Transverse colon (tissue), 4 donors: ENCODE results near the gene TBATA.

Source experiments
- POLR2AphosphoS5 ChIP-seq, 3 donors: sonication (generic); formaldehyde crosslinking; IDR thresholded peaks; one replicate each; pipeline ENCODE4 v1.6.1; 2016; ENCODE audit warnings: antibody characterized with exemption in 3 of 3
- TF ChIP-seq, protein P1 (sequence below), 5 experiments: fragments of 200-600 bp in 3 of 5; fragments of 450-650 bp in 2 of 5; sonication (generic) in 3 of 5; IDR thresholded peaks; 1 replicate in 2 of 5; 2 replicates in 3 of 5; pipeline ENCODE4 v1.5.1; 2016 to 2017; ENCODE audit warnings: antibody characterized with exemption in 5 of 5, inconsistent platforms in 3 of 5, mild to moderate bottlenecking in 2 of 5, moderate library complexity in 1 of 5

DNA sequence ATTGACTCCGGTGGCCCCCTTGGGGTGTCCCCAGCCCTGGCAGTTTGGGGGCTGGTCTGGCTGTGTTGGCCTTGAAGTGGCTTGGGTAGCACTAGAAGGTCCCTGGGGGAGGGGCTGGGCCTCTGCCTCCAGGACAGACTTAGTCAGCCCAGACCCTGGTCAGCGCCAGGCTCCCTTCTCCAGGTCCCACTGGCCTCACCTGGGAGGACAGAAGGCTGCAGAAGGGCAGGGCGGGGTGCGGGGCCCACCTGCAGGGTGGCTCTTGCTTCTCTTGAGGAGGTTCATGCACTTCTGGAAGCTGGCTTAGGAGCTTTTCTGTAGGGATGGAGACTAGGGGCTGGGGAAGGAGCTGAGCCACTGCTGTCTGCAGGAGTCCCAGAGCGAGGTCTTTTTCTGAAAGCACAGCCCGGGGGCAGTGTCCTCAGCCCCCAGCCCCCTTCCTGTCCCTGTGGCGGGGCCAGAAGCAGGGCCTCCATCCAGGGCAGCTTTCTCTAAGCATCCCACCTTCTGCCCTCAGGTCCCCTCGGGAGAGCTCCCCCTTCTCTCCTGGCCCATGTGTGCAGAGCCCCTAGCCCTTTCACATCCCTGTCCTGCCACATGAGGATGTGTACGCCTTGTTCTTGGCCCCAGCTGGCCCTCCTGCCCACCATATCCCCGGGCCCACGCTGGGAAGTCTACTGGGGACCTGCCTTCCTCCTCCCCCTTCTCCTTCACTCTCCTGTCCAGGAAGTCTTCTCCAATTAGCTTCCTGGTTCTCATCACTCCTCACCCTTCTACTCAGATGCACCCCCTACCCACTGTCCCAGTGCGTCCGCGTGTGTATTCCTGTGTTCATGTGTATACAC is 11.0 kb downstream of the TBATA start:
- TF ChIP-seq POLR2AphosphoS5 (IDR thresholded peaks at IDR 0.05): no peak
- TF ChIP-seq, protein P1, sequence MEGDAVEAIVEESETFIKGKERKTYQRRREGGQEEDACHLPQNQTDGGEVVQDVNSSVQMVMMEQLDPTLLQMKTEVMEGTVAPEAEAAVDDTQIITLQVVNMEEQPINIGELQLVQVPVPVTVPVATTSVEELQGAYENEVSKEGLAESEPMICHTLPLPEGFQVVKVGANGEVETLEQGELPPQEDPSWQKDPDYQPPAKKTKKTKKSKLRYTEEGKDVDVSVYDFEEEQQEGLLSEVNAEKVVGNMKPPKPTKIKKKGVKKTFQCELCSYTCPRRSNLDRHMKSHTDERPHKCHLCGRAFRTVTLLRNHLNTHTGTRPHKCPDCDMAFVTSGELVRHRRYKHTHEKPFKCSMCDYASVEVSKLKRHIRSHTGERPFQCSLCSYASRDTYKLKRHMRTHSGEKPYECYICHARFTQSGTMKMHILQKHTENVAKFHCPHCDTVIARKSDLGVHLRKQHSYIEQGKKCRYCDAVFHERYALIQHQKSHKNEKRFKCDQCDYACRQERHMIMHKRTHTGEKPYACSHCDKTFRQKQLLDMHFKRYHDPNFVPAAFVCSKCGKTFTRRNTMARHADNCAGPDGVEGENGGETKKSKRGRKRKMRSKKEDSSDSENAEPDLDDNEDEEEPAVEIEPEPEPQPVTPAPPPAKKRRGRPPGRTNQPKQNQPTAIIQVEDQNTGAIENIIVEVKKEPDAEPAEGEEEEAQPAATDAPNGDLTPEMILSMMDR (IDR thresholded peaks at IDR 0.05): no peak
